Right lobe of liver (tissue), 6 donors: Measurements from ENCODE around the gene CLMN. TPM values are rescaled to one million over a fixed set of nuclear protein-coding genes. Genes with fewer than 3 reads are reported as not detected.

Experiments
- ATAC-seq, 4 donors: fragments of 200-7000 bp; cut with Tn5 transposase; one replicate each; pipeline ENCODE4 v1.9.1; 2020; ENCODE audit warnings: mild to moderate bottlenecking in 4 of 4, moderate library complexity in 4 of 4
- DNase-seq, 3 donors: peaks; one replicate each; pipeline ENCODE4 v3.0.0-alpha.2; 2020
- H3K27ac ChIP-seq, 3 donors: fragments of 200-600 bp; one replicate each; pipeline ENCODE4 v1.8.0; 2022
- H3K27me3 ChIP-seq, 2 donors: fragments of 200-600 bp; one replicate each; pipeline ENCODE4 v1.8.0; 2022
- H3K36me3 ChIP-seq, 4 donors: fragments of 200-600 bp; sonication (generic) in 1 of 4; one replicate each; pipeline versions ENCODE4 v1.5.1 to v1.8.0; 2017 to 2022; ENCODE audit warnings: control low read depth in 1 of 4
- H3K4me1 ChIP-seq, 4 donors: fragments of 200-600 bp; sonication (generic) in 1 of 4; one replicate each; pipeline versions ENCODE4 v1.5.1 to v1.8.0; 2017 to 2022; ENCODE audit warnings: control low read depth in 1 of 4
- H3K4me3 ChIP-seq, 3 donors: fragments of 200-600 bp; one replicate each; pipeline ENCODE4 v1.8.0; 2022
- H3K9me3 ChIP-seq, 4 donors: fragments of 200-600 bp; sonication (generic) in 1 of 4; one replicate each; pipeline versions ENCODE4 v1.5.1 to v1.8.0; 2017 to 2022; ENCODE audit warnings: control low read depth in 1 of 4
- POLR2A ChIP-seq: fragments of 450-650 bp; IDR thresholded peaks from one replicate; pipeline ENCODE4 v1.6.1; 2017; ENCODE audit warnings: antibody characterized with exemption, mild to moderate bottlenecking
- WGBS: methylation state at CpG from one replicate; pipeline ENCODE4 v1.1.6; 2018; ENCODE audit warnings: low coverage, low lambda C conversion rate; ENCODE audit not compliant: insufficient coverage; ENCODE audit errors: missing lambda C conversion rate; 5-methylcytosine and 5-hydroxymethylcytosine counted together
- intact Hi-C, 2 donors: fragments of 100-400 bp; cut with DNase I; formaldehyde crosslinking; loops; one replicate each; pipeline versions ENCODE4 v1.11.2 to v1.14.1; 2022
- total RNA-seq, 6 experiments: library from RNA; depleted of rRNA in 2 of 6; stranded (reverse); fragments of >200 nt in 2 of 6; fragmentation: NEBNext Ultra II Directional in 3 of 6; extraction: Animal tissue kit (Norgen Biotek cat#: 25700) in 3 of 6; gene quantifications; one replicate each; pipeline versions ENCODE4 v1.1.0 to v1.2.4, GENCODE V29; 2016 to 2023
- TF ChIP-seq, protein P1 (sequence below), 4 donors: fragments of 200-600 bp in 3 of 4; fragments of 450-650 bp in 1 of 4; IDR thresholded peaks; one replicate each; pipeline versions ENCODE4 v1.5.1 to v1.8.0; 2016 to 2022; ENCODE audit warnings: antibody characterized with exemption in 4 of 4, mild to moderate bottlenecking in 2 of 4
- donor health status: DM: no; HTN: yes; CAD: no.
- donor health status: DM: no; HTN: no; CAD: no.
- donor health status: DM: no; HTN: no; CAD: no.
- donor health status: DM: no; HTN: yes; CAD: no.
- donor health status: DM: no; HTN: yes; CAD: no.

Gene CLMN
- total RNA-seq, 6 experiments from 2014 or later = 18.4 to 91.8 (median 47.8) TPM

- no peak overlapping the region for H3K27ac ChIP-seq
- H3K36me3 ChIP-seq = no peaks in the 10 kb centered on the region
- no peaks in the 10 kb centered on the region for H3K27me3 ChIP-seq
- 77% methylated on average over 8 of the region's 10 CpGs for WGBS
- TF ChIP-seq POLR2A = no peak
- TF ChIP-seq, protein P1, sequence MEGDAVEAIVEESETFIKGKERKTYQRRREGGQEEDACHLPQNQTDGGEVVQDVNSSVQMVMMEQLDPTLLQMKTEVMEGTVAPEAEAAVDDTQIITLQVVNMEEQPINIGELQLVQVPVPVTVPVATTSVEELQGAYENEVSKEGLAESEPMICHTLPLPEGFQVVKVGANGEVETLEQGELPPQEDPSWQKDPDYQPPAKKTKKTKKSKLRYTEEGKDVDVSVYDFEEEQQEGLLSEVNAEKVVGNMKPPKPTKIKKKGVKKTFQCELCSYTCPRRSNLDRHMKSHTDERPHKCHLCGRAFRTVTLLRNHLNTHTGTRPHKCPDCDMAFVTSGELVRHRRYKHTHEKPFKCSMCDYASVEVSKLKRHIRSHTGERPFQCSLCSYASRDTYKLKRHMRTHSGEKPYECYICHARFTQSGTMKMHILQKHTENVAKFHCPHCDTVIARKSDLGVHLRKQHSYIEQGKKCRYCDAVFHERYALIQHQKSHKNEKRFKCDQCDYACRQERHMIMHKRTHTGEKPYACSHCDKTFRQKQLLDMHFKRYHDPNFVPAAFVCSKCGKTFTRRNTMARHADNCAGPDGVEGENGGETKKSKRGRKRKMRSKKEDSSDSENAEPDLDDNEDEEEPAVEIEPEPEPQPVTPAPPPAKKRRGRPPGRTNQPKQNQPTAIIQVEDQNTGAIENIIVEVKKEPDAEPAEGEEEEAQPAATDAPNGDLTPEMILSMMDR (IDR thresholded peaks at IDR 0.05) = no peak
- peak in 3 of 4 donors; percentile 29 to 64 (median 56) for ATAC-seq
- intact Hi-C loops = no loop called here
- H3K9me3 ChIP-seq = no peaks in the 10 kb centered on the region
- H3K4me3 ChIP-seq = no peak overlapping the region
- DNase-seq = no peak
- no peaks in the 10 kb centered on the region for H3K4me1 ChIP-seq
These were observed 28.8 kb upstream of the CLMN start for GRCh38 chr14:95348395-95349080.

GRCh38 chr14:95346820-95347219, 27.1 kb upstream of the CLMN start:
- ATAC-seq (no peak), DNase-seq (no peak)
- Histone ChIP-seq H3K36me3 (no peaks in the 10 kb centered on the region), H3K4me3 (no peak overlapping the region), H3K27me3 (no peaks in the 10 kb centered on the region), H3K27ac (no peak overlapping the region), H3K9me3 (no peaks in the 10 kb centered on the region), H3K4me1 (no peaks in the 10 kb centered on the region)
- WGBS = 100% methylated on average over 1 of the region's 1 CpG
- intact Hi-C loops = no loop called here
- TF ChIP-seq POLR2A = no peak
- TF ChIP-seq, protein P1 (IDR thresholded peaks at IDR 0.05) = no peak

DNA sequence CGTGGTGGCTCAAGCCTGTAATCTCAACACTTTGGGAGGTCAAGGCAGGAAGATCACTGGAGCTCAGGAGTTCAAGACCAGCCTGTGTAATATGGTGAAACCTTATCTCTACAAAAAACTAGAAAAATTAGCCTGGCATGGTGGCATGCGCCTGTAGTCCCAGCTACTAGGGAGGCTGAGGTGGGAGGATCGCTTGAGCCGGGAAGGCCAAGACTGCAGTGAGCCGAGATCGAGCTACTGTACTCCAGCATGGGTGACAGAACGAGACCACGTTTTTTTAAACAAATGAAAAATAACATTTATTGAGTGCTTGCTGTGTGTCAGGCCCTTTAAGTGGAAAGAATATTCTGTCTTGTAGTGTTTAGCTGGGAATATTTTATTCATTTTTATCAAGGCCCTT, 26.6 kb upstream of the CLMN start:
- H3K4me3 ChIP-seq = no peak overlapping the region
- H3K36me3 ChIP-seq = no peaks in the 10 kb centered on the region
- 82% methylated on average over 8 of the region's 8 CpGs for WGBS
- H3K4me1 ChIP-seq = no peaks in the 10 kb centered on the region
- ATAC-seq (no peak), DNase-seq (no peak)
- intact Hi-C loops = no loop called here
- H3K27me3 ChIP-seq = no peaks in the 10 kb centered on the region
- no peak for TF ChIP-seq POLR2A
- TF ChIP-seq, protein P1 (IDR thresholded peaks at IDR 0.05) = no peak
- H3K9me3 ChIP-seq = no peaks in the 10 kb centered on the region
- H3K27ac ChIP-seq = no peak overlapping the region

DNA sequence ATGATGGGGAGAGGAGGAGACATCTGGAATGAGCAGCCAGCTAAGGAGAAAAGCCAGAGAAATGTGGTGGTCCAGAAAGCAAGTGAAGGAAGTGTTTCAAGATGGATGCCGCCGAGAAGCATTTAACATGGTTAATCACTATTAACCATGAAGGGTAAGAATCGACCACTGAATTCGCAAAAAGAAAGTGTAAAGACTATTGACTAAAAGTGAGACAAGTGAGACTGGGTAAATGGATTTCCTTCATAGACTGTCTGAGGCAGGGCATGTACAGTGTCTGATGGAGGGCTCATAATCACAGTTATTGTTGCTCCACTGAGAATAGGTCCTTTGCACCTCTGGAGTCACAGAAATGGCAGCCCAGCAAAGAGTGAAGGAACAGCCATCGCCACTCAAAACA, 25.3 kb upstream of the CLMN start:
- Histone ChIP-seq H3K4me3 (no peak overlapping the region), H3K27ac (no peak overlapping the region), H3K9me3 (no peaks in the 10 kb centered on the region), H3K36me3 (no peaks in the 10 kb centered on the region), H3K4me1 (peaks cover 0 to 5% (median 0%) of the 10 kb centered on the region in 4 donors), H3K27me3 (no peaks in the 10 kb centered on the region)
- intact Hi-C loops = no loop called here
- DNase-seq (no peak), ATAC-seq (no peak)
- WGBS = 84% methylated on average over 5 of the region's 5 CpGs
- TF ChIP-seq POLR2A = no peak
- TF ChIP-seq, protein P1 (IDR thresholded peaks at IDR 0.05) = no peak
